ENCODE measurements around the gene OIT3. TPM values are rescaled to one million over a fixed set of nuclear protein-coding genes. Genes with fewer than 3 reads are reported as not detected.

OIT3 gene
- not detected for total RNA-seq

GRCh38 chr10:72893136-72893798, at the start of gene OIT3:
OIT3 (plus strand) TSS chr10:72893739; CDS start chr10:72893799, 60 bp downstream.
- ATAC-seq (ENCODE audit: low FRiP score) (no peak), DNase-seq (ENCODE audit: low spot score) (no peak)
- TF ChIP-seq, protein P1, sequence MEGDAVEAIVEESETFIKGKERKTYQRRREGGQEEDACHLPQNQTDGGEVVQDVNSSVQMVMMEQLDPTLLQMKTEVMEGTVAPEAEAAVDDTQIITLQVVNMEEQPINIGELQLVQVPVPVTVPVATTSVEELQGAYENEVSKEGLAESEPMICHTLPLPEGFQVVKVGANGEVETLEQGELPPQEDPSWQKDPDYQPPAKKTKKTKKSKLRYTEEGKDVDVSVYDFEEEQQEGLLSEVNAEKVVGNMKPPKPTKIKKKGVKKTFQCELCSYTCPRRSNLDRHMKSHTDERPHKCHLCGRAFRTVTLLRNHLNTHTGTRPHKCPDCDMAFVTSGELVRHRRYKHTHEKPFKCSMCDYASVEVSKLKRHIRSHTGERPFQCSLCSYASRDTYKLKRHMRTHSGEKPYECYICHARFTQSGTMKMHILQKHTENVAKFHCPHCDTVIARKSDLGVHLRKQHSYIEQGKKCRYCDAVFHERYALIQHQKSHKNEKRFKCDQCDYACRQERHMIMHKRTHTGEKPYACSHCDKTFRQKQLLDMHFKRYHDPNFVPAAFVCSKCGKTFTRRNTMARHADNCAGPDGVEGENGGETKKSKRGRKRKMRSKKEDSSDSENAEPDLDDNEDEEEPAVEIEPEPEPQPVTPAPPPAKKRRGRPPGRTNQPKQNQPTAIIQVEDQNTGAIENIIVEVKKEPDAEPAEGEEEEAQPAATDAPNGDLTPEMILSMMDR (IDR thresholded peaks at IDR 0.05), result no peak

- TF ChIP-seq, protein P1 (IDR thresholded peaks at IDR 0.05), result no peak
- DNase-seq (ENCODE audit: low spot score) (no peak), ATAC-seq (ENCODE audit: low FRiP score) (no peak)
Measured at GRCh38 chr10:72846238-72846637, 47.3 kb upstream of the OIT3 start.

- TF ChIP-seq, protein P1 (IDR thresholded peaks at IDR 0.05), result no peak
- ATAC-seq (ENCODE audit: low FRiP score) (no peak), DNase-seq (ENCODE audit: low spot score) (no peak)
Measured at GRCh38 chr10:72847681-72848080, 45.9 kb upstream of the OIT3 start.

GRCh38 chr10:72850861-72851260, 42.7 kb upstream of the OIT3 start:
- DNase-seq (ENCODE audit: low spot score), result no peak
- no peak for ATAC-seq (ENCODE audit: low FRiP score)
- TF ChIP-seq, protein P1 (IDR thresholded peaks at IDR 0.05), result no peak

GRCh38 chr10:72851509-72851908, 42.0 kb upstream of the OIT3 start:
- no peak for ATAC-seq (ENCODE audit: low FRiP score)
- TF ChIP-seq, protein P1 (IDR thresholded peaks at IDR 0.05), result no peak
- no peak for DNase-seq (ENCODE audit: low spot score)

DNA sequence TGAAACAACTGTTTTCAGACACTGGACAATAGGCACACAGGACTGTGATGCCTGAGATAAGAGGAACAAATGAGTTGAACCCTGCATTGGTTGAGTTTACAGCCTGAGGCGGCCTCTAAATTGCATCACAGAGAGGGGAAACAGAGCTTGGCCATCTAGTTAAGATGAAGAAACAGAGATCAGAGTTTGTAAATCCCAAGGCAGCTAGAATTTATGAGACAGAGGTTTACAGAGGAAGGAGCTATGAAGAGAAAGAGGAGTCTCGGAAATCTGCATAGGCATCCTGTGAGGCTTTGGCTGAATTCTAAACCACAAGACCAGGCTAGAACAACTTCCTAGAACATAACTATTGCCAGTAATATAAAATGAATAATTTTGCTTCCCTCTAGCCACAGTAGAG, 41.0 kb upstream of the OIT3 start:
- DNase-seq (ENCODE audit: low spot score) (no peak), ATAC-seq (ENCODE audit: low FRiP score) (no peak)
- TF ChIP-seq, protein P1 (IDR thresholded peaks at IDR 0.05), result no peak

GRCh38 chr10:72855129-72855528, 38.4 kb upstream of the OIT3 start:
- DNase-seq (ENCODE audit: low spot score) (no peak), ATAC-seq (ENCODE audit: low FRiP score) (no peak)
- TF ChIP-seq, protein P1 (IDR thresholded peaks at IDR 0.05), result no peak

Measured in omental fat pad (tissue), 4 donors.